ENCODE results near the gene MAGI2. TPM values are rescaled to one million over a fixed set of nuclear protein-coding genes. Genes with fewer than 3 reads are reported as not detected.

The MAGI2 gene
- polyA plus RNA-seq, 3 donors: 0.03 to 0.11 TPM; not detected in 1

DNA sequence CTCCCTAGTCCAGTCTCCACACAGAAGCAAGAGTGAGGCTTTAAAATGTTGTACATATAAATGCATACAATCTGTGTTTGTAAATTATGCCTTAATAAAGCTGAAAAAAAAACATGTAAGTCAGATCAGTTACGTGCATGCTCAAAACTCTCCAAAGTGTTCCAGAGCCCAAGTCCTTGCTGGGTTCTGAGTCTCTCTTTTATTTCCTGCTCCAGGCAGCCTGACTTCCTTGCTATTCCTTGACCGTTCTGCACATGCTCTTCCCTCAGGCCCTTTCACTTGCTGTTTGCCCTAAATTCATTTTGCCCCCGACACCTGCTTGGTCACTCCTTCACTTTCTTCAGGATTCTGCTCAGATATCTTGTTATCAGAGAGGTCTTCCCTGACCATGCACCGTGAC lies 884.8 kb downstream of the MAGI2 start:
- H3K9ac ChIP-seq (ENCODE audit: insufficient read depth, low read length, poor library complexity, severe bottlenecking): no peak overlapping the region
- no peaks in the 10 kb centered on the region for H4K20me1 ChIP-seq (ENCODE audit: insufficient read depth, low read length)
- H3K4me3 Mint-ChIP-seq: no peak overlapping the region
- H3K4me2 ChIP-seq (replicated peaks; ENCODE audit: extremely low read depth, low read length, poor library complexity, severe bottlenecking): no peak overlapping the region
- no peak overlapping the region for H3K27ac ChIP-seq (ENCODE audit: low read depth in 1 of 2, low read length in 2 of 2)
- no peaks in the 10 kb centered on the region for H3K4me1 ChIP-seq (ENCODE audit: control insufficient read depth in 1 of 2, insufficient read depth in 2 of 2, low read length in 2 of 2)
- no peaks in the 10 kb centered on the region for H3K36me3 Mint-ChIP-seq
- peaks cover 0 to 5% (median 1%) of the 10 kb centered on the region in 7 donors for H3K9me3 Mint-ChIP-seq
- no peak overlapping the region for H2AFZ ChIP-seq (ENCODE audit: insufficient read depth, low read depth, low read length, poor library complexity, severe bottlenecking)
- H3K27me3 ChIP-seq (ENCODE audit: control insufficient read depth in 2 of 2, insufficient read depth in 2 of 2, low read length in 2 of 2): no peaks in the 10 kb centered on the region
- no peaks in the 10 kb centered on the region for H3K27me3 Mint-ChIP-seq (ENCODE audit: low read depth in 3 of 3)
- DNase-seq: no peak
- TF ChIP-seq, protein P1, sequence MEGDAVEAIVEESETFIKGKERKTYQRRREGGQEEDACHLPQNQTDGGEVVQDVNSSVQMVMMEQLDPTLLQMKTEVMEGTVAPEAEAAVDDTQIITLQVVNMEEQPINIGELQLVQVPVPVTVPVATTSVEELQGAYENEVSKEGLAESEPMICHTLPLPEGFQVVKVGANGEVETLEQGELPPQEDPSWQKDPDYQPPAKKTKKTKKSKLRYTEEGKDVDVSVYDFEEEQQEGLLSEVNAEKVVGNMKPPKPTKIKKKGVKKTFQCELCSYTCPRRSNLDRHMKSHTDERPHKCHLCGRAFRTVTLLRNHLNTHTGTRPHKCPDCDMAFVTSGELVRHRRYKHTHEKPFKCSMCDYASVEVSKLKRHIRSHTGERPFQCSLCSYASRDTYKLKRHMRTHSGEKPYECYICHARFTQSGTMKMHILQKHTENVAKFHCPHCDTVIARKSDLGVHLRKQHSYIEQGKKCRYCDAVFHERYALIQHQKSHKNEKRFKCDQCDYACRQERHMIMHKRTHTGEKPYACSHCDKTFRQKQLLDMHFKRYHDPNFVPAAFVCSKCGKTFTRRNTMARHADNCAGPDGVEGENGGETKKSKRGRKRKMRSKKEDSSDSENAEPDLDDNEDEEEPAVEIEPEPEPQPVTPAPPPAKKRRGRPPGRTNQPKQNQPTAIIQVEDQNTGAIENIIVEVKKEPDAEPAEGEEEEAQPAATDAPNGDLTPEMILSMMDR (IDR thresholded peaks at IDR 0.05): no peak
- H3K27ac Mint-ChIP-seq: no peak overlapping the region
- intact Hi-C loops (cut with micrococcal nuclease): no loop called here
- no peaks in the 10 kb centered on the region for H3K4me1 Mint-ChIP-seq
- no peaks in the 10 kb centered on the region for H3K79me2 ChIP-seq (ENCODE audit: insufficient read depth, low read length)
- 93% methylated on average over 3 of the region's 4 CpGs for WGBS (ENCODE audit: insufficient coverage)
- no peaks in the 10 kb centered on the region for H3K36me3 ChIP-seq (replicated peaks in 1 of 2; ENCODE audit: control insufficient read depth in 1 of 2, insufficient read depth in 2 of 2, low read length in 2 of 2)
- peaks cover 0 to 4% of the 10 kb centered on the region in 2 donors for H3K9me3 ChIP-seq (replicated peaks in 1 of 2; ENCODE audit: control insufficient read depth in 1 of 2, insufficient read depth in 1 of 2, low read length in 2 of 2)
- H3K4me3 ChIP-seq (replicated peaks in 1 of 3; ENCODE audit: low read depth in 2 of 3, low read length in 3 of 3): no peak overlapping the region

DNA sequence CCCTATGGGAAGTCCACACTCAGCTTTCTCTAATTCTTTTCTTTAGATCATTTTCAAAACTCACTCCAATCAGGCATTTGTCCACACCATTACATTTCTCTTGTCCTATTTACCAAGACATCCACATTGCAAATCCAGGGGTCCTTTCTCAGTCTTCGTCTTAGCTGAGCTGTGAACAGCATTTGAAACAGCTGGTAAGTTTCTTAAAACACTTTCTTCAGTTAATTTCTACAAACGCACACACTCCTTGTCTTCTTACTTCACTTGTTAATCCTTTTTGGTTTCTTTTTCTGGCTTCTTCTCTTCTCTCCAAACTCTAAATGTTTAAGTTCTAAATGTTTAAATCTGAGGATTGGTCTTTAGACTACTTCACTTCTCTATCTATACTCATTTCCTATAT lies 885.6 kb downstream of the MAGI2 start:
- H3K4me3 Mint-ChIP-seq: no peak overlapping the region
- H3K27me3 ChIP-seq (ENCODE audit: control insufficient read depth in 2 of 2, insufficient read depth in 2 of 2, low read length in 2 of 2): no peaks in the 10 kb centered on the region
- H3K36me3 ChIP-seq (replicated peaks in 1 of 2; ENCODE audit: control insufficient read depth in 1 of 2, insufficient read depth in 2 of 2, low read length in 2 of 2): no peaks in the 10 kb centered on the region
- intact Hi-C loops (cut with micrococcal nuclease): no loop called here
- H3K27ac Mint-ChIP-seq: no peak overlapping the region
- TF ChIP-seq, protein P1 (IDR thresholded peaks at IDR 0.05): no peak
- H3K4me1 ChIP-seq (ENCODE audit: control insufficient read depth in 1 of 2, insufficient read depth in 2 of 2, low read length in 2 of 2): no peaks in the 10 kb centered on the region
- no peak for DNase-seq
- H2AFZ ChIP-seq (ENCODE audit: insufficient read depth, low read depth, low read length, poor library complexity, severe bottlenecking): no peak overlapping the region
- H3K27ac ChIP-seq (ENCODE audit: low read depth in 1 of 2, low read length in 2 of 2): no peak overlapping the region
- H3K4me2 ChIP-seq (replicated peaks; ENCODE audit: extremely low read depth, low read length, poor library complexity, severe bottlenecking): no peak overlapping the region
- H3K9ac ChIP-seq (ENCODE audit: insufficient read depth, low read length, poor library complexity, severe bottlenecking): no peak overlapping the region
- H3K4me3 ChIP-seq (replicated peaks in 1 of 3; ENCODE audit: low read depth in 2 of 3, low read length in 3 of 3): no peak overlapping the region
- H3K9me3 Mint-ChIP-seq: peaks cover 0 to 5% (median 2%) of the 10 kb centered on the region in 7 donors
- H3K36me3 Mint-ChIP-seq: no peaks in the 10 kb centered on the region
- H3K4me1 Mint-ChIP-seq: no peaks in the 10 kb centered on the region
- WGBS (ENCODE audit: insufficient coverage): 86% methylated on average over 1 of the region's 2 CpGs
- peaks cover 0 to 4% of the 10 kb centered on the region in 2 donors for H3K9me3 ChIP-seq (replicated peaks in 1 of 2; ENCODE audit: control insufficient read depth in 1 of 2, insufficient read depth in 1 of 2, low read length in 2 of 2)
- no peaks in the 10 kb centered on the region for H4K20me1 ChIP-seq (ENCODE audit: insufficient read depth, low read length)
- no peaks in the 10 kb centered on the region for H3K79me2 ChIP-seq (ENCODE audit: insufficient read depth, low read length)
- H3K27me3 Mint-ChIP-seq (ENCODE audit: low read depth in 3 of 3): peaks cover 0 to 2% (median 0%) of the 10 kb centered on the region in 3 donors

All from CD14-positive monocyte (primary cell).